Cardiac muscle cell (in vitro differentiated cells and primary cell): ENCODE data around the gene METTL26. TPM values are rescaled to one million over a fixed set of nuclear protein-coding genes. Genes with fewer than 3 reads are reported as not detected.

ENCODE experiments used
- DNase-seq, 2 donors: peaks; one replicate each; pipeline versions ENCODE4 v3.0.0 to v3.0.0-alpha.2; 2010 to 2017; ENCODE audit warnings: low read depth in 1 of 2, low spot score in 1 of 2
- H3K27ac ChIP-seq: fragments of 200-600 bp; sonication (generic); 2 replicates; pipeline ENCODE4 v1.5.1; 2016
- H3K27me3 ChIP-seq: fragments of 200-600 bp; sonication (generic); 2 replicates; pipeline ENCODE4 v1.6.0; 2016; ENCODE audit warnings: control low read depth
- H3K36me3 ChIP-seq: fragments of 200-600 bp; sonication (generic); 2 replicates; pipeline ENCODE4 v1.5.1; 2016; ENCODE audit warnings: control low read depth
- H3K4me1 ChIP-seq: fragments of 200-600 bp; sonication (generic); 2 replicates; pipeline ENCODE4 v1.8.1; 2017; ENCODE audit warnings: low read depth, mild to moderate bottlenecking, mixed run types
- H3K4me3 ChIP-seq: fragments of 200-600 bp; sonication (generic); 2 replicates; pipeline ENCODE4 v1.5.1; 2016; ENCODE audit warnings: mild to moderate bottlenecking
- H3K9me3 ChIP-seq: fragments of 200-600 bp; sonication (generic); 2 replicates; pipeline ENCODE4 v1.5.1; 2017; ENCODE audit warnings: low read depth, mild to moderate bottlenecking, control low read depth
- CTCF ChIP-seq: IDR thresholded peaks from 2 replicates; pipeline ENCODE4 v1.5.1; 2012; ENCODE audit warnings: low read depth, mild to moderate bottlenecking, low read length
- polyA plus RNA-seq: library from polyadenylated mRNA; unstranded; fragments of >200 nt; fragmentation: Nextera tagmentation; extraction: Ambion mirVana; gene quantifications from 2 replicates; pipeline ENCODE4 v1.2.1, GENCODE V29; 2016
- total RNA-seq: library from RNA; depleted of rRNA; stranded (reverse); fragments of >200 nt; gene quantifications from 2 replicates; pipeline ENCODE4 v1.2.3, GENCODE V29; 2016

Gene METTL26
- total and polyA plus RNA-seq, 2 experiments from 2014 or later, result 153 to 196 TPM

DNA sequence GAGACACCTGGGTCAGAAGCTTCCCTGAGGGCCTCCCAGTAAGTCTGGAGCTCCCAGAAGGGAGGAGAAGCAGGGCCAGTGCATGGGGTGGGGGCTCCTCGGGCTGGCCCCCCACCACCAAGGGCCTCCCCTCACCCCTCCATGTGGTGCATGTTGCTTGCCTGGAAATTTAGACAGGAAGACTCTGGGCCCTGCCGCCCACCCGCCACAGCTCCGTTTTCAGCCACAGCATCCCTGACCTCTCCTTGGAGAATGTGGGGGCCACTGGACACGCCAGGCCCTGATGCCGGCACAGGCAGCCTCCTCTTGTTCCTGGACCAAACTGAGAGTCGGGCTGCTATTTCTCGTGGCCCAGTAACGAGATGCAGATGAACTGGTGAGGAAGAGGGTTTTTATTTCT lies 2.7 kb upstream of the METTL26 start:
- no peak for DNase-seq
- Histone ChIP-seq H3K9me3 (no peaks in the 10 kb centered on the region), H3K27ac (peak overlapping the region; percentile 29), H3K4me1 (peaks cover 23% of the 10 kb centered on the region), H3K27me3 (no peaks in the 10 kb centered on the region), H3K36me3 (peaks cover 1% of the 10 kb centered on the region), H3K4me3 (no peak overlapping the region)
- TF ChIP-seq CTCF, result no peak

GRCh38 chr16:638034-638543 lies 2.0 kb upstream of the METTL26 start:
- TF ChIP-seq CTCF, result no peak
- peak overlapping the region; percentile 90 for H3K27ac ChIP-seq
- H3K4me3 ChIP-seq, result no peak overlapping the region
- H3K36me3 ChIP-seq, result peaks cover 9% of the 10 kb centered on the region
- no peaks in the 10 kb centered on the region for H3K9me3 ChIP-seq
- peaks cover 23% of the 10 kb centered on the region for H3K4me1 ChIP-seq
- H3K27me3 ChIP-seq, result no peaks in the 10 kb centered on the region
- DNase-seq, result no peak

- TF ChIP-seq CTCF, result no peak
- no peaks in the 10 kb centered on the region for H3K27me3 ChIP-seq
- H3K4me1 ChIP-seq, result peaks cover 18% of the 10 kb centered on the region
- no peaks in the 10 kb centered on the region for H3K9me3 ChIP-seq
- peak; percentile 93 to 94 for DNase-seq
- peaks cover 9% of the 10 kb centered on the region for H3K36me3 ChIP-seq
- H3K4me3 ChIP-seq, result peak overlapping the region; percentile 83
- peak overlapping the region; percentile 93 for H3K27ac ChIP-seq
These were observed 1.2 kb upstream of the METTL26 start for GRCh38 chr16:637081-638018.

- no peak for TF ChIP-seq CTCF
- Histone ChIP-seq H3K9me3 (no peaks in the 10 kb centered on the region), H3K27ac (no peak overlapping the region), H3K27me3 (no peaks in the 10 kb centered on the region), H3K4me1 (peaks cover 21% of the 10 kb centered on the region), H3K36me3 (peaks cover 9% of the 10 kb centered on the region), H3K4me3 (peak overlapping the region; percentile 83)
- DNase-seq, result no peak
These were observed 416 bp downstream of the METTL26 start for GRCh38 chr16:635573-636205.

GRCh38 chr16:634996-635395 lies 1.1 kb downstream of the METTL26 start:
- H3K4me1 ChIP-seq, result peaks cover 27% of the 10 kb centered on the region
- TF ChIP-seq CTCF, result no peak
- H3K36me3 ChIP-seq, result peaks cover 9% of the 10 kb centered on the region
- DNase-seq, result no peak
- H3K4me3 ChIP-seq, result no peak overlapping the region
- H3K27ac ChIP-seq, result no peak overlapping the region
- no peaks in the 10 kb centered on the region for H3K27me3 ChIP-seq
- H3K9me3 ChIP-seq, result no peaks in the 10 kb centered on the region
